Dedifferentiated amniotic fluid mesenchymal stem cell (primary cell): ENCODE results near the gene NCOA7.
"Not testable (repeated sequence)": the region's sequence is repeated elsewhere in the genome, so short reads cannot be mapped to it uniquely, and the experiment has no call there.

Experiments used
- DNase-seq: peaks from one replicate; pipeline ENCODE4 v3.0.0-alpha.2; 2016; ENCODE audit errors: extremely low spot score

The NCOA7 gene

DNA sequence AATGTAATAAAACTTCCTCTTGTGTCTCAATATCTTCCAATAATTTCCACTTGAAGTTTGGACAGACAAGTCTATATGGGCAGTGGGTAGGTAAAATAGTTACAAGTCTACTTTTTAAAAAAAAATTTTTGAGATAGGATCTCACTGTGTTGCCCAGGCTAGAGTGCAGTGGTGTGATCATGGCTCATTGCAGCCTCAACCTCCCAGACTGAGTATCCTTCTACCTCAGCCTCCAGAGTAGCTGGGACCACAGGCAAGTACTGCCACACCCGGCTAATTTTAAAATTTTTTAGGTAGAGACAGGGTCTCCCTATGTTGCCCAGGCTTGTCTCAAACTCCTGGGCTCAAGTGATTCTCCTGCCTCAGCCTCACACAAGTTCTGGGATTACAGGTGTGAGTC is 181.7 kb downstream of the NCOA7 start:
- not testable (repeated sequence) for DNase-seq

DNA sequence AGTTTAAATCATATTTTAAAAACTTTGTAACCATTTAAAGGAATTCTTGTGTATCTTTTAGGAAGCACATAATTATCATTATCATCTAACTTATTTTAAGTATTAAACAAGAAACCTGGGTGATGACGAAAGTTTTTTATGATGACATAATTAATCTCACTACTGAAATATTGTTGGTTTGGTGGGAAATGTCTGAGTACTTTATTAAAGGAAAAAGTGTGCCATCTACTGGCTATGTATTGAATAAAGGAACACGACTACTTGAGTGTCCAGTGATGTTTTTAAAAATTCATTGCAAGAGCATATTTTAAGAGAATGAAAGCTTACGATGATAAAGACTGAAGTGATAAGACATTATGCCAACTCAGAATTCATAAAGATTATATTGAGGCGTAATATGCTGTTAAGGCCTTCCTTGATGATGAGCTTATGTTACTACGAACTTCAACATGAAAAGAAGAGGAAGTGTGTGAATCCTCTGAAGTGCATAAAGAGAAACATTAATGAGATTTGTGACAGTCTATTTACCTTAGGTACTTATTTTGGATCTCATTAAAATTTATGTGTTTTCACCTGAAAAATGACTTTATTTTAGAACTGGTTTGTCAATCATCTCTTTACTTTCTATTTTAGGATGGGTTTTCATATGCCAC is 183.6 kb downstream of the NCOA7 start:
- peak; percentile 95 for DNase-seq

DNA sequence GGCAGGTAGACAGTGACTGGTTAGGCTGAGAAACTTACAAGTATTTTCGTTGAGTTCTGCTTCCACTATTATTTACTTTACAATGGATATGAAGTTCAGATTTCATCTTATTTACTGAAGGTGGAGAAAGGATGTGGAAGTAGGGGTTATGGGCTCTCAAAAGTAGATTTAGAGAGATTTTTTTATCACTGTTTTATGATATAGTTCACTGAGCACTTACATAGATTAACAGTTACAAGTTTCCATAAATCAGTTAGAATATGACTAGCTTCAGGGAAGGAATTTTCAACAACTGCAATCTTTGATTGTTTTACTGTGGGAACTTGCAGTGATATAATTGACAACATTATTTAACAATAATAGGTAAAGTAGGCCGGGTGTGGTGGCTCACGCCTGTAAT is 188.3 kb downstream of the NCOA7 start:
- DNase-seq: no peak
